Caco-2 (cell line): ENCODE measurements around the gene LYSMD2. TPM values are rescaled to one million over a fixed set of nuclear protein-coding genes. Genes with fewer than 3 reads are reported as not detected.
A peak's percentile ranks its signal among the peaks of the same experiment; 100 is the strongest.

Experiments
- BruUV-seq: library from RNA; stranded (reverse); fragments of 400-500 nt; replicated peaks from 2 replicates; lab custom pipeline; 2021; lab: Mats Ljungman, UMichigan
- CTCF ChIA-PET: fragments of 300-600 bp; sonication (Branson Sonifier 250); formaldehyde crosslinking; loops from one replicate; lab custom pipeline; 2022; ENCODE audit warnings: antibody characterized with exemption; lab: Charles Lee
- POLR2A ChIA-PET: fragments of 300-600 bp; sonication (Branson Sonifier 250); formaldehyde crosslinking; loops from one replicate; lab custom pipeline; 2022; ENCODE audit warnings: antibody characterized with exemption; lab: Charles Lee
- DNase-seq, 2 experiments: peaks; one replicate each; pipeline versions ENCODE4 v3.0.0 to v3.0.0-alpha.2; 2020 to 2022
- H3K27me3 ChIP-seq: replicated peaks from 2 replicates; pipeline ENCODE4 v1.6.0; 2011; ENCODE audit warnings: low read length; ENCODE audit not compliant: control insufficient read depth, insufficient read depth
- H3K36me3 ChIP-seq: 2 replicates; pipeline ENCODE4 v1.5.1; 2011; ENCODE audit warnings: low read length; ENCODE audit not compliant: control insufficient read depth, insufficient read depth
- H3K4me1 ChIP-seq: fragments of 250-450 bp; sonication (Bioruptor Pico); 2 replicates; pipeline ENCODE4 v1.5.1; 2020; ENCODE audit warnings: mild to moderate bottlenecking
- H3K4me3 ChIP-seq: 2 replicates; pipeline ENCODE4 v1.5.1; 2011; ENCODE audit warnings: low read depth, mild to moderate bottlenecking, control low read depth, low read length
- H3K9me3 ChIP-seq: fragments of 250-450 bp; sonication (Bioruptor Pico); 2 replicates; pipeline ENCODE4 v1.5.1; 2020; ENCODE audit warnings: mild to moderate bottlenecking, moderate library complexity
- H3K27ac Mint-ChIP-seq: one replicate; pipeline ENCODE4 v1.8.0; 2022; ENCODE audit warnings: mixed read lengths; ENCODE audit not compliant: unreplicated experiment
- H3K27me3 Mint-ChIP-seq: one replicate; pipeline ENCODE4 v1.8.0; 2022; ENCODE audit warnings: mixed read lengths; ENCODE audit not compliant: insufficient read depth, unreplicated experiment
- H3K36me3 Mint-ChIP-seq: one replicate; pipeline ENCODE4 v1.8.0; 2022; ENCODE audit warnings: mild to moderate bottlenecking, mixed read lengths; ENCODE audit not compliant: insufficient read depth, unreplicated experiment
- H3K4me1 Mint-ChIP-seq: one replicate; pipeline ENCODE4 v1.8.0; 2022; ENCODE audit warnings: low read depth, mixed read lengths; ENCODE audit not compliant: unreplicated experiment
- H3K4me3 Mint-ChIP-seq: one replicate; pipeline ENCODE4 v1.8.0; 2022; ENCODE audit warnings: mild to moderate bottlenecking, moderate library complexity, mixed read lengths; ENCODE audit not compliant: unreplicated experiment
- H3K9me3 Mint-ChIP-seq: one replicate; pipeline ENCODE4 v1.8.0; 2022; ENCODE audit warnings: mixed read lengths; ENCODE audit not compliant: unreplicated experiment
- CTCF ChIP-seq, 2 experiments: fragments of 200-600 bp in 1 of 2; IDR thresholded peaks; 1 replicate in 1 of 2; 2 replicates in 1 of 2; pipeline versions ENCODE4 v1.5.1 to v1.8.0; 2011 to 2022; ENCODE audit warnings: antibody characterized with exemption in 1 of 2, control low read depth in 1 of 2, inconsistent platforms in 1 of 2, low read depth in 1 of 2, low read length in 1 of 2, mild to moderate bottlenecking in 1 of 2, moderate library complexity in 1 of 2; ENCODE audit not compliant: insufficient read depth in 1 of 2, severe bottlenecking in 1 of 2, unreplicated experiment in 1 of 2
- intact Hi-C: fragments of 100-400 bp; cut with micrococcal nuclease; formaldehyde crosslinking; loops from one replicate; pipeline ENCODE4 v1.10.0; 2022; ENCODE audit not compliant: unreplicated experiment
- total RNA-seq: library from RNA; stranded (reverse); gene quantifications from 2 replicates; pipeline ENCODE4 v1.2.3, GENCODE V29; 2022

The LYSMD2 gene
- total RNA-seq, 1 experiment from 2014 or later = 0.29 TPM

GRCh38 chr15:51739061-51739712 is 1.7 kb upstream of the LYSMD2 start:
- Mint-ChIP-seq H3K27ac (no peak overlapping the region), H3K36me3 (no peaks in the 10 kb centered on the region), H3K4me1 (no peaks in the 10 kb centered on the region), H3K9me3 (no peaks in the 10 kb centered on the region), H3K27me3 (peaks cover 19% of the 10 kb centered on the region), H3K4me3 (no peak overlapping the region)
- Histone ChIP-seq H3K27me3 (no peaks in the 10 kb centered on the region), H3K4me3 (no peak overlapping the region), H3K9me3 (no peaks in the 10 kb centered on the region), H3K4me1 (no peaks in the 10 kb centered on the region), H3K36me3 (no peaks in the 10 kb centered on the region)
- BruUV-seq = no TSS peak
- DNase-seq = no peak
- intact Hi-C loops = no loop called here
- ChIA-PET POLR2A (no interaction called here), CTCF (no interaction called here)
- no peak for TF ChIP-seq CTCF (IDR thresholded peaks at IDR 0.05; ENCODE audit: insufficient read depth in 1 of 2, low read depth in 1 of 2, low read length in 1 of 2, severe bottlenecking in 1 of 2, unreplicated experiment in 1 of 2)

GRCh38 chr15:51738553-51738952 is 1.1 kb upstream of the LYSMD2 start:
- BruUV-seq = no TSS peak
- Histone ChIP-seq H3K4me3 (no peak overlapping the region), H3K9me3 (no peaks in the 10 kb centered on the region), H3K36me3 (no peaks in the 10 kb centered on the region), H3K4me1 (no peaks in the 10 kb centered on the region), H3K27me3 (no peaks in the 10 kb centered on the region)
- DNase-seq = no peak
- Mint-ChIP-seq H3K36me3 (no peaks in the 10 kb centered on the region), H3K27me3 (peaks cover 13% of the 10 kb centered on the region), H3K4me1 (no peaks in the 10 kb centered on the region), H3K9me3 (no peaks in the 10 kb centered on the region), H3K27ac (no peak overlapping the region), H3K4me3 (peak overlapping the region; percentile 65)
- ChIA-PET POLR2A (no interaction called here), CTCF (no interaction called here)
- intact Hi-C loops = no loop called here
- TF ChIP-seq CTCF (IDR thresholded peaks at IDR 0.05; ENCODE audit: insufficient read depth in 1 of 2, low read depth in 1 of 2, low read length in 1 of 2, severe bottlenecking in 1 of 2, unreplicated experiment in 1 of 2) = no peak

GRCh38 chr15:51736751-51737521 is 519 bp downstream of the LYSMD2 start:
- peak in 1 of 2 experiments; percentile 27 for DNase-seq
- Mint-ChIP-seq H3K27me3 (peaks cover 11% of the 10 kb centered on the region), H3K4me1 (no peaks in the 10 kb centered on the region), H3K4me3 (peak overlapping the region; percentile 65), H3K27ac (no peak overlapping the region), H3K36me3 (no peaks in the 10 kb centered on the region), H3K9me3 (no peaks in the 10 kb centered on the region)
- TF ChIP-seq CTCF (IDR thresholded peaks at IDR 0.05; ENCODE audit: insufficient read depth in 1 of 2, low read depth in 1 of 2, low read length in 1 of 2, severe bottlenecking in 1 of 2, unreplicated experiment in 1 of 2) = no peak
- Histone ChIP-seq H3K27me3 (no peaks in the 10 kb centered on the region), H3K36me3 (no peaks in the 10 kb centered on the region), H3K4me1 (no peaks in the 10 kb centered on the region), H3K9me3 (no peaks in the 10 kb centered on the region), H3K4me3 (peak overlapping the region; percentile 41)
- ChIA-PET CTCF (interaction anchor here (2.1 kb wide), 1 partner anchor 40 kb away, joined by 11 read pairs; no protein-coding TSS in a partner anchor), POLR2A (no interaction called here)
- no TSS peak for BruUV-seq
- intact Hi-C loops = no loop called here
